ENCODE data around the gene RASD1.

GRCh38 chr17:17492571-17492970 is 3.6 kb downstream of the RASD1 start:
- TF ChIP-seq POLR2A (IDR thresholded peaks at IDR 0.05; ENCODE audit: low read length) (no peak), GATA1 (IDR thresholded peaks at IDR 0.05; ENCODE audit: low read depth, low read length) (no peak)

Data from erythroblast (primary cell).